PC-9 (cell line): ENCODE data around the gene OXSR1. TPM values are rescaled to one million over a fixed set of nuclear protein-coding genes. Genes with fewer than 3 reads are reported as not detected.

Source experiments
- BruUV-seq: library from RNA; stranded (reverse); fragments of 400-500 nt; replicated peaks from 2 replicates; lab custom pipeline; 2021; lab: Mats Ljungman, UMichigan
- CTCF ChIA-PET: fragments of 300-600 bp; sonication (Branson Sonifier 250); formaldehyde crosslinking; loops from one replicate; lab custom pipeline; 2022; ENCODE audit warnings: antibody characterized with exemption; lab: Charles Lee
- POLR2A ChIA-PET: fragments of 300-600 bp; sonication (Branson Sonifier 250); formaldehyde crosslinking; loops from one replicate; lab custom pipeline; 2022; ENCODE audit warnings: antibody characterized with exemption; ENCODE audit not compliant: unreplicated experiment; lab: Charles Lee
- DNase-seq, 2 experiments: peaks; one replicate each; pipeline versions ENCODE4 v3.0.0 to v3.0.0-alpha.2; 2015 to 2022; ENCODE audit warnings: mixed read lengths in 1 of 2
- H2AFZ ChIP-seq: fragments of 200-600 bp; sonication (generic); 2 replicates; pipeline ENCODE4 v1.8.1; 2017; ENCODE audit warnings: antibody characterized with exemption
- H3F3A ChIP-seq: fragments of 200-600 bp; sonication (generic); 2 replicates; pipeline ENCODE4 v1.8.1; 2017; ENCODE audit warnings: antibody characterized with exemption, mild to moderate bottlenecking, low read depth; ENCODE audit not compliant: insufficient read depth
- H3K27ac ChIP-seq: fragments of 200-600 bp; sonication (generic); 2 replicates; pipeline ENCODE4 v1.6.1; 2016; ENCODE audit warnings: mixed run types
- H3K27me3 ChIP-seq: fragments of 200-600 bp; sonication (generic); 2 replicates; pipeline ENCODE4 v1.6.1; 2016; ENCODE audit warnings: low read depth, mixed run types; ENCODE audit not compliant: insufficient read depth
- H3K36me3 ChIP-seq: fragments of 200-600 bp; sonication (generic); 2 replicates; pipeline ENCODE4 v1.6.1; 2016; ENCODE audit warnings: low read depth, mixed run types
- H3K4me1 ChIP-seq: fragments of 200-600 bp; sonication (generic); replicated peaks from 2 replicates; pipeline ENCODE4 v1.6.1; 2016; ENCODE audit warnings: mixed run types; ENCODE audit not compliant: insufficient read depth
- H3K4me2 ChIP-seq: fragments of 200-600 bp; sonication (generic); 2 replicates; pipeline ENCODE4 v1.6.1; 2017; ENCODE audit warnings: mixed run types
- H3K4me3 ChIP-seq: fragments of 200-600 bp; sonication (generic); 2 replicates; pipeline ENCODE4 v1.6.1; 2016; ENCODE audit warnings: mixed run types
- H3K79me2 ChIP-seq: fragments of 200-600 bp; sonication (generic); 2 replicates; pipeline ENCODE4 v1.6.1; 2017; ENCODE audit warnings: low read depth, mixed run types
- H3K9me2 ChIP-seq: fragments of 200-600 bp; sonication (generic); 2 replicates; pipeline ENCODE4 v1.8.1; 2017; ENCODE audit warnings: mild to moderate bottlenecking; ENCODE audit not compliant: insufficient read depth
- H3K9me3 ChIP-seq: fragments of 200-600 bp; sonication (generic); 2 replicates; pipeline ENCODE4 v1.8.1; 2016; ENCODE audit warnings: low read depth; ENCODE audit not compliant: insufficient read depth
- H4K20me1 ChIP-seq: fragments of 200-600 bp; sonication (generic); 2 replicates; pipeline ENCODE4 v1.8.1; 2017; ENCODE audit not compliant: insufficient read depth
- EZH2 ChIP-seq: fragments of 200-600 bp; sonication (generic); IDR thresholded peaks from 2 replicates; pipeline ENCODE4 v1.8.0; 2017; ENCODE audit warnings: antibody characterized with exemption, low read depth
- intact Hi-C: fragments of 100-400 bp; cut with micrococcal nuclease; formaldehyde crosslinking; loops from one replicate; pipeline ENCODE4 v1.10.0; 2022; ENCODE audit not compliant: unreplicated experiment
- total RNA-seq: library from RNA; stranded (reverse); gene quantifications from 2 replicates; pipeline ENCODE4 v1.2.3, GENCODE V29; 2021
- TF ChIP-seq, protein P1 (sequence below): fragments of 200-600 bp; sonication (generic); conservative IDR thresholded peaks from 2 replicates; pipeline ENCODE4 v1.6.1; 2017; ENCODE audit warnings: mixed run types, antibody characterized with exemption, mild to moderate bottlenecking, moderate library complexity

Gene OXSR1
- total RNA-seq, 1 experiment from 2014 or later = 54.3 TPM

DNA sequence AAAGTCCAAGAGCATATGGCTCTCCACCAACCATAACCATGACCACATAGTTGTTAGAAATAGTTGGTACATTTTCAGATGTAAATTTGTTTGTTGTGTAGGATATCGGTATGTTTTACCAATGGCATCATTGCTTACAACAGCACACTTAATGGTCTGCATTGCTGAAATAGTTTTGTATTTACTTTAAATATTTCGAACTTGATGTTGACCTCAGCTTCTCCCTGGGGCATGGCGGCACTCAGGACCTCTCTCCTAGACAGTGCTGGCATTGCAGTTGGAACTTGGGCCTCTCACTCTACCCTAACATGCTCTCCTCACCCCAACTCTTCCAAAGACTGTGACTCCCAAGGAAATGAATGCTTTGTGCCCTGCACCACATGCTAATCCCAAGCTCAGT lies 105.3 kb downstream of the OXSR1 start:
- DNase-seq = no peak
- Histone ChIP-seq H3K27ac (no peak overlapping the region), H3K4me3 (no peak overlapping the region), H3K36me3 (no peaks in the 10 kb centered on the region), H3K79me2 (no peaks in the 10 kb centered on the region), H3F3A (no peaks in the 10 kb centered on the region), H3K9me3 (no peaks in the 10 kb centered on the region), H4K20me1 (no peaks in the 10 kb centered on the region), H3K9me2 (no peaks in the 10 kb centered on the region), H3K4me1 (no peaks in the 10 kb centered on the region), H2AFZ (no peak overlapping the region), H3K27me3 (no peaks in the 10 kb centered on the region), H3K4me2 (no peak overlapping the region)
- CTCF ChIA-PET = no interaction called here
- no TSS peak for BruUV-seq
- POLR2A ChIA-PET = no interaction called here
- no peak for TF ChIP-seq EZH2
- TF ChIP-seq, protein P1, sequence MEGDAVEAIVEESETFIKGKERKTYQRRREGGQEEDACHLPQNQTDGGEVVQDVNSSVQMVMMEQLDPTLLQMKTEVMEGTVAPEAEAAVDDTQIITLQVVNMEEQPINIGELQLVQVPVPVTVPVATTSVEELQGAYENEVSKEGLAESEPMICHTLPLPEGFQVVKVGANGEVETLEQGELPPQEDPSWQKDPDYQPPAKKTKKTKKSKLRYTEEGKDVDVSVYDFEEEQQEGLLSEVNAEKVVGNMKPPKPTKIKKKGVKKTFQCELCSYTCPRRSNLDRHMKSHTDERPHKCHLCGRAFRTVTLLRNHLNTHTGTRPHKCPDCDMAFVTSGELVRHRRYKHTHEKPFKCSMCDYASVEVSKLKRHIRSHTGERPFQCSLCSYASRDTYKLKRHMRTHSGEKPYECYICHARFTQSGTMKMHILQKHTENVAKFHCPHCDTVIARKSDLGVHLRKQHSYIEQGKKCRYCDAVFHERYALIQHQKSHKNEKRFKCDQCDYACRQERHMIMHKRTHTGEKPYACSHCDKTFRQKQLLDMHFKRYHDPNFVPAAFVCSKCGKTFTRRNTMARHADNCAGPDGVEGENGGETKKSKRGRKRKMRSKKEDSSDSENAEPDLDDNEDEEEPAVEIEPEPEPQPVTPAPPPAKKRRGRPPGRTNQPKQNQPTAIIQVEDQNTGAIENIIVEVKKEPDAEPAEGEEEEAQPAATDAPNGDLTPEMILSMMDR = no peak
- intact Hi-C loops = no loop called here

DNA sequence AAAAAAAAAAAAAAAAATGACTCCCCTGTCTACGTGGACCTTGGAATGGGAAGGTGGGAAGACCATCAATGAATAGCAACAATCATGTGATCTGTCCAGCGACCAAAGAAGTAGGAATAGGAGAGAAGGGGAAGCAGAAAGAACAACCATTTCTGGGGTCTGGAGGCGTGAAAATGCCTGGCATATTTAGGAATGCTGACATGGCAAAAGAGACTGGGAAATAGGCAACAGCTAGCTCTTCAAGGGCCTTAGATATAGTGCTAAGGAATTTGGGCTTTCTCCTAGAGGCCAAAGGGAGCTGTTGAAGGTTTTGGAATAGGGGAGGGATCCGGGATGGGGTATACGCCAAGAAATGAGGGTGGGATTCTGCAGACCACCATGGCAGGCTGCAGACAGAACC lies 106.2 kb downstream of the OXSR1 start:
- Histone ChIP-seq H3K27ac (no peak overlapping the region), H2AFZ (no peak overlapping the region), H3K27me3 (no peaks in the 10 kb centered on the region), H3K4me2 (no peak overlapping the region), H3K4me1 (no peaks in the 10 kb centered on the region), H3F3A (no peaks in the 10 kb centered on the region), H3K36me3 (no peaks in the 10 kb centered on the region), H3K4me3 (no peak overlapping the region), H4K20me1 (no peaks in the 10 kb centered on the region), H3K9me3 (no peaks in the 10 kb centered on the region), H3K9me2 (no peaks in the 10 kb centered on the region), H3K79me2 (no peaks in the 10 kb centered on the region)
- no TSS peak for BruUV-seq
- intact Hi-C loops = no loop called here
- ChIA-PET POLR2A (no interaction called here), CTCF (no interaction called here)
- TF ChIP-seq, protein P1 = no peak
- TF ChIP-seq EZH2 = no peak
- no peak for DNase-seq

DNA sequence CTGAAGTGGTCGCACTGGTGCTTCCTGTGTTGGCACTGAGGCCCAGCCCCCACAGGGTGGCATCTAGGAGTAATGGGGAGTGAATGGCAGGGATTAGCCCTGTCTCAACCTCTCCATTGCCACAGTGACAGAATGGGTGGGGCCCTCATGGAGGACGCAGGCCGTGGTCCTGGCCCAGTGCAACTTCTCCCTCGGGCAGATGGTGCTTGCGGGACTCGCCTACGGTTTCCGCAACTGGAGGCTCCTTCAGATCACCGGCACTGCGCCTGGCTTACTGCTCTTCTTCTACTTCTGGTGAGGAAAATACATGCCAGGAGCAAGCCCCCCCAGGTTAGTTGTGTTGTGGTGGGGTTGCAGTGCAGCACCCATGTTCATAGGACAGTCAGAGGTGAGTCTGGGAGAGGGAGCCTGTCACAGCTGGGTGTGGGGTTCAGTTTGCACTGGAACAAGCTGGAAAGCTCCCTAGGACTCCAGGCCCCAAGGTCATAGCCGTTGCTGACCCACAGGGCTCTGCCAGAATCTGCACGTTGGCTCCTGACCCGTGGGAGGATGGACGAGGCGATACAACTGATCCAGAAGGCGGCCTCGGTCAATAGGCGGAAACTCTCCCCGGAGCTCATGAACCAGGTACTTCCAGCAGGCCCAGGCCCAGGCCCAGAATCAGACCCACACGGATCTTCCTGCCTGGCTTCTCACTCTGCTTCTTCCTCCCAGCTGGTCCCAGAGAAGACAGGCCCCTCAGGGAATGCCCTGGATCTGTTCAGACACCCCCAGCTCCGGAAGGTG lies 109.7 kb downstream of the OXSR1 start:
- intact Hi-C loops = no loop called here
- Histone ChIP-seq H3K4me2 (no peak overlapping the region), H3F3A (no peaks in the 10 kb centered on the region), H4K20me1 (no peaks in the 10 kb centered on the region), H3K79me2 (no peaks in the 10 kb centered on the region), H3K4me1 (no peaks in the 10 kb centered on the region), H3K9me3 (no peaks in the 10 kb centered on the region), H3K9me2 (no peaks in the 10 kb centered on the region), H3K27ac (no peak overlapping the region), H3K27me3 (no peaks in the 10 kb centered on the region), H3K36me3 (no peaks in the 10 kb centered on the region), H3K4me3 (no peak overlapping the region), H2AFZ (no peak overlapping the region)
- ChIA-PET CTCF (no interaction called here), POLR2A (no interaction called here)
- TF ChIP-seq, protein P1 = no peak
- no peak for TF ChIP-seq EZH2
- no peak for DNase-seq
- BruUV-seq = no TSS peak
